ENCODE data around the gene OTOGL. TPM values are rescaled to one million over a fixed set of nuclear protein-coding genes. Genes with fewer than 3 reads are reported as not detected.
"Not testable (repeated sequence)": the region's sequence is repeated elsewhere in the genome, so short reads cannot be mapped to it uniquely, and the experiment has no call there.

OTOGL gene
- total RNA-seq, 1 experiment from 2014 or later = 0.71 TPM

GRCh38 chr12:80272387-80272915 is 173.1 kb downstream of the OTOGL start:
- DNase-seq (ENCODE audit: low read depth) = no peak

GRCh38 chr12:80273144-80273543 is 173.8 kb downstream of the OTOGL start:
- no peak for DNase-seq (ENCODE audit: low read depth)

GRCh38 chr12:80277732-80278131 is 178.4 kb downstream of the OTOGL start:
- no peak for DNase-seq (ENCODE audit: low read depth)

GRCh38 chr12:80282226-80282625 is 182.9 kb downstream of the OTOGL start:
- DNase-seq (ENCODE audit: low read depth) = no peak

- DNase-seq (ENCODE audit: low read depth) = no peak
Measured at GRCh38 chr12:80282761-80283160, 183.4 kb downstream of the OTOGL start.

GRCh38 chr12:80291108-80291754 is 191.9 kb downstream of the OTOGL start:
- no peak for DNase-seq (ENCODE audit: low read depth)

GRCh38 chr12:80293347-80293746 is 194.0 kb downstream of the OTOGL start:
- DNase-seq (ENCODE audit: low read depth) = peak; percentile 22

- no peak for DNase-seq (ENCODE audit: low read depth)
Measured at GRCh38 chr12:80293759-80294158, 194.4 kb downstream of the OTOGL start.

- DNase-seq (ENCODE audit: low read depth) = no peak
Measured at GRCh38 chr12:80299219-80299618, 199.9 kb downstream of the OTOGL start.

GRCh38 chr12:80299976-80300375 is 200.6 kb downstream of the OTOGL start:
- DNase-seq (ENCODE audit: low read depth) = peak; percentile 3

GRCh38 chr12:80307436-80307835 is 208.1 kb downstream of the OTOGL start:
- not testable (repeated sequence) for DNase-seq (ENCODE audit: low read depth)

GRCh38 chr12:80313209-80313608 is 213.9 kb downstream of the OTOGL start:
- DNase-seq (ENCODE audit: low read depth) = no peak

GRCh38 chr12:80314741-80315140 is 215.4 kb downstream of the OTOGL start:
- DNase-seq (ENCODE audit: low read depth) = no peak

- DNase-seq (ENCODE audit: low read depth) = no peak
Measured at GRCh38 chr12:80316222-80316621, 216.9 kb downstream of the OTOGL start.

- DNase-seq (ENCODE audit: low read depth) = no peak
Measured at GRCh38 chr12:80317307-80317706, 218.0 kb downstream of the OTOGL start.

GRCh38 chr12:80317899-80318298 is 218.6 kb downstream of the OTOGL start:
- DNase-seq (ENCODE audit: low read depth) = no peak

GRCh38 chr12:80320121-80320678 is 220.9 kb downstream of the OTOGL start:
- DNase-seq (ENCODE audit: low read depth) = no peak

- peak; percentile 27 for DNase-seq (ENCODE audit: low read depth)
Measured at GRCh38 chr12:80321653-80322052, 222.3 kb downstream of the OTOGL start.

- DNase-seq (ENCODE audit: low read depth) = peak; percentile 5
Measured at GRCh38 chr12:80325167-80325959, 226.0 kb downstream of the OTOGL start.

- no peak for DNase-seq (ENCODE audit: low read depth)
Measured at GRCh38 chr12:80332827-80333226, 233.5 kb downstream of the OTOGL start.

- peak; percentile 12 for DNase-seq (ENCODE audit: low read depth)
Measured at GRCh38 chr12:80352474-80352873, 253.1 kb downstream of the OTOGL start.

- peak; percentile 2 for DNase-seq (ENCODE audit: low read depth)
Measured at GRCh38 chr12:80353254-80353653, 253.9 kb downstream of the OTOGL start.

GRCh38 chr12:80356097-80356496 is 256.8 kb downstream of the OTOGL start:
- DNase-seq (ENCODE audit: low read depth) = peak; percentile 2

All from M059J (cell line).